Liver (tissue), 9 donors: ENCODE measurements around the gene SCYGR4. TPM values are rescaled to one million over a fixed set of nuclear protein-coding genes. Genes with fewer than 3 reads are reported as not detected.

ENCODE experiments used
- DNase-seq: peaks from one replicate; pipeline ENCODE4 v3.0.0-alpha.2; 2017; ENCODE audit warnings: low spot score
- H3K27ac ChIP-seq, 2 donors: one replicate each; pipeline ENCODE4 v1.7.0; 2013; ENCODE audit warnings: inconsistent platforms in 2 of 2, low read length in 2 of 2, control low read depth in 1 of 2, low read depth in 1 of 2, mild to moderate bottlenecking in 1 of 2
- H3K27me3 ChIP-seq, 4 donors: one replicate each; pipeline versions ENCODE4 v1.6.1 to v1.7.0; 2013; ENCODE audit warnings: low read length in 3 of 4, inconsistent platforms in 1 of 4, mild to moderate bottlenecking in 1 of 4, moderate library complexity in 1 of 4; ENCODE audit not compliant: control insufficient read depth in 4 of 4, insufficient read depth in 4 of 4
- H3K36me3 ChIP-seq, 4 donors: one replicate each; pipeline versions ENCODE4 v1.6.1 to v1.7.0; 2013; ENCODE audit warnings: low read length in 3 of 4, mild to moderate bottlenecking in 3 of 4, low read depth in 1 of 4, moderate library complexity in 1 of 4; ENCODE audit not compliant: control insufficient read depth in 4 of 4, insufficient read depth in 3 of 4
- H3K4me1 ChIP-seq, 4 donors: one replicate each; pipeline versions ENCODE4 v1.6.1 to v1.7.0; 2013; ENCODE audit warnings: low read length in 3 of 4, mild to moderate bottlenecking in 3 of 4, moderate library complexity in 1 of 4; ENCODE audit not compliant: control insufficient read depth in 4 of 4, insufficient read depth in 4 of 4
- H3K4me3 ChIP-seq, 3 donors: one replicate each; pipeline versions ENCODE4 v1.6.1 to v1.7.0; 2013; ENCODE audit warnings: low read length in 3 of 3, control low read depth in 1 of 3, low read depth in 1 of 3, mild to moderate bottlenecking in 1 of 3
- H3K9ac ChIP-seq, 2 donors: one replicate each; pipeline ENCODE4 v1.7.0; 2013; ENCODE audit warnings: low read length in 2 of 2, mild to moderate bottlenecking in 2 of 2, moderate library complexity in 2 of 2, control low read depth in 1 of 2, low read depth in 1 of 2
- H3K9me3 ChIP-seq, 4 donors: one replicate each; pipeline versions ENCODE4 v1.6.1 to v1.7.0; 2013; ENCODE audit warnings: low read length in 3 of 4; ENCODE audit not compliant: control insufficient read depth in 4 of 4
- ATF3 ChIP-seq: IDR thresholded peaks from 2 replicates; pipeline ENCODE4 v1.6.1; 2016; ENCODE audit warnings: antibody characterized with exemption
- EGR1 ChIP-seq, 2 donors: IDR thresholded peaks; 2 replicates each; pipeline ENCODE4 v1.6.1; 2016 to 2018; ENCODE audit warnings: antibody characterized with exemption in 2 of 2, low read depth in 2 of 2
- FOXA1 ChIP-seq: IDR thresholded peaks from 2 replicates; pipeline ENCODE4 v1.6.1; 2016; ENCODE audit warnings: antibody characterized with exemption
- FOXA2 ChIP-seq: IDR thresholded peaks from 2 replicates; pipeline ENCODE4 v1.6.1; 2016; ENCODE audit warnings: antibody characterized with exemption
- GABPA ChIP-seq, 2 donors: IDR thresholded peaks in 1 of 2; conservative IDR thresholded peaks in 1 of 2; 2 replicates each; pipeline ENCODE4 v1.6.1; 2016; ENCODE audit warnings: antibody characterized with exemption in 2 of 2, mild to moderate bottlenecking in 1 of 2, moderate library complexity in 1 of 2
- HNF4A ChIP-seq, 2 donors: conservative IDR thresholded peaks; 2 replicates each; pipeline ENCODE4 v1.6.1; 2016; ENCODE audit warnings: antibody characterized with exemption in 2 of 2, mild to moderate bottlenecking in 2 of 2
- HNF4G ChIP-seq: IDR thresholded peaks from 2 replicates; pipeline ENCODE4 v1.6.1; 2016; ENCODE audit warnings: antibody characterized with exemption
- JUND ChIP-seq, 2 donors: IDR thresholded peaks; 2 replicates each; pipeline ENCODE4 v1.6.1; 2016; ENCODE audit warnings: antibody characterized with exemption in 2 of 2
- MAX ChIP-seq: IDR thresholded peaks from 2 replicates; pipeline ENCODE4 v1.6.1; 2016; ENCODE audit warnings: antibody characterized with exemption
- NR2F2 ChIP-seq: IDR thresholded peaks from 2 replicates; pipeline ENCODE4 v1.6.1; 2016; ENCODE audit warnings: antibody characterized with exemption
- RAD21 ChIP-seq, 2 donors: IDR thresholded peaks; 2 replicates each; pipeline ENCODE4 v1.6.1; 2016; ENCODE audit warnings: antibody characterized with exemption in 2 of 2, mild to moderate bottlenecking in 2 of 2
- RXRA ChIP-seq, 2 donors: IDR thresholded peaks; 2 replicates each; pipeline ENCODE4 v1.6.1; 2017 to 2018; ENCODE audit warnings: antibody characterized with exemption in 2 of 2, mild to moderate bottlenecking in 1 of 2
- SP1 ChIP-seq: IDR thresholded peaks from 2 replicates; pipeline ENCODE4 v1.6.1; 2018; ENCODE audit warnings: antibody characterized with exemption, mild to moderate bottlenecking
- TAF1 ChIP-seq: conservative IDR thresholded peaks from 2 replicates; pipeline ENCODE4 v1.6.1; 2016; ENCODE audit warnings: antibody characterized with exemption, mild to moderate bottlenecking
- YY1 ChIP-seq: IDR thresholded peaks from 2 replicates; pipeline ENCODE4 v1.6.1; 2016; ENCODE audit warnings: antibody characterized with exemption, mild to moderate bottlenecking
- WGBS: extraction: QIAGEN DNeasy Blood & Tissue Kit; methylation state at CpG from one replicate; pipeline ENCODE4 v1.1.7; 2013; 5-methylcytosine and 5-hydroxymethylcytosine counted together
- polyA plus RNA-seq, 2 donors: library from polyadenylated mRNA; stranded (reverse) in 1 of 2; unstranded in 1 of 2; fragments of 200-250 nt in 1 of 2; fragments of >200 nt in 1 of 2; fragmentation: Nextera tagmentation in 1 of 2; extraction: Ambion mirVana in 1 of 2; gene quantifications; one replicate each; pipeline versions ENCODE4 v1.2.1 to v1.2.3, GENCODE V29; 2013 to 2015
- total RNA-seq, 2 donors: library from RNA; depleted of rRNA; stranded (reverse); fragments of >200 nt; gene quantifications; one replicate each; pipeline ENCODE4 v1.2.3, GENCODE V29; 2014
- TF ChIP-seq, protein P1 (sequence below): fragments of 150-350 bp; IDR thresholded peaks from 2 replicates; pipeline ENCODE4 v1.5.1; 2017; ENCODE audit warnings: improper control_type of control experiment, low read depth, low read length; ENCODE audit not compliant: missing input control
- TF ChIP-seq, protein P2 (sequence below): IDR thresholded peaks from 2 replicates; pipeline ENCODE4 v1.6.1; 2016; ENCODE audit warnings: antibody characterized with exemption
- donor health status: healthy.
- donor health status: healthy.
- donor health status: healthy.
- donor health status: healthy.
- donor health status: healthy.

SCYGR4 gene
- total and polyA plus RNA-seq, 4 donors = not detected

- 81% methylated on average over 5 of the region's 5 CpGs for WGBS
- no peak overlapping the region for H3K9ac ChIP-seq
Observed at GRCh38 chr2:227643990-227644551, 26.8 kb downstream of the SCYGR4 start.

GRCh38 chr2:227653419-227653818 lies 36.1 kb downstream of the SCYGR4 start:
- H3K4me1 ChIP-seq = peaks cover 0 to 7% (median 2%) of the 10 kb centered on the region in 4 donors
- H3K36me3 ChIP-seq = no peaks in the 10 kb centered on the region
- DNase-seq = no peak
- peak overlapping the region; percentile 57 to 79 for H3K27ac ChIP-seq
- WGBS = 18% methylated on average over 4 of the region's 4 CpGs
- H3K27me3 ChIP-seq = no peaks in the 10 kb centered on the region
- no peak overlapping the region for H3K9ac ChIP-seq
- no peak overlapping the region for H3K4me3 ChIP-seq
- no peaks in the 10 kb centered on the region for H3K9me3 ChIP-seq
- TF ChIP-seq, protein P1, sequence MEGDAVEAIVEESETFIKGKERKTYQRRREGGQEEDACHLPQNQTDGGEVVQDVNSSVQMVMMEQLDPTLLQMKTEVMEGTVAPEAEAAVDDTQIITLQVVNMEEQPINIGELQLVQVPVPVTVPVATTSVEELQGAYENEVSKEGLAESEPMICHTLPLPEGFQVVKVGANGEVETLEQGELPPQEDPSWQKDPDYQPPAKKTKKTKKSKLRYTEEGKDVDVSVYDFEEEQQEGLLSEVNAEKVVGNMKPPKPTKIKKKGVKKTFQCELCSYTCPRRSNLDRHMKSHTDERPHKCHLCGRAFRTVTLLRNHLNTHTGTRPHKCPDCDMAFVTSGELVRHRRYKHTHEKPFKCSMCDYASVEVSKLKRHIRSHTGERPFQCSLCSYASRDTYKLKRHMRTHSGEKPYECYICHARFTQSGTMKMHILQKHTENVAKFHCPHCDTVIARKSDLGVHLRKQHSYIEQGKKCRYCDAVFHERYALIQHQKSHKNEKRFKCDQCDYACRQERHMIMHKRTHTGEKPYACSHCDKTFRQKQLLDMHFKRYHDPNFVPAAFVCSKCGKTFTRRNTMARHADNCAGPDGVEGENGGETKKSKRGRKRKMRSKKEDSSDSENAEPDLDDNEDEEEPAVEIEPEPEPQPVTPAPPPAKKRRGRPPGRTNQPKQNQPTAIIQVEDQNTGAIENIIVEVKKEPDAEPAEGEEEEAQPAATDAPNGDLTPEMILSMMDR = no peak
- peak in 1 of 2 donors; percentile 52 for TF ChIP-seq EGR1 (IDR thresholded peaks at IDR 0.05; ENCODE audit: low read depth in 2 of 2)
- peak; percentile 84 for TF ChIP-seq FOXA1
- TF ChIP-seq HNF4G = peak; percentile 78
- peak; percentile 78 for TF ChIP-seq SP1
- TF ChIP-seq HNF4A (conservative IDR thresholded peaks at IDR 0.05) = peak; percentile 92 to 96
- TF ChIP-seq NR2F2 = no peak
- TF ChIP-seq, protein P2, sequence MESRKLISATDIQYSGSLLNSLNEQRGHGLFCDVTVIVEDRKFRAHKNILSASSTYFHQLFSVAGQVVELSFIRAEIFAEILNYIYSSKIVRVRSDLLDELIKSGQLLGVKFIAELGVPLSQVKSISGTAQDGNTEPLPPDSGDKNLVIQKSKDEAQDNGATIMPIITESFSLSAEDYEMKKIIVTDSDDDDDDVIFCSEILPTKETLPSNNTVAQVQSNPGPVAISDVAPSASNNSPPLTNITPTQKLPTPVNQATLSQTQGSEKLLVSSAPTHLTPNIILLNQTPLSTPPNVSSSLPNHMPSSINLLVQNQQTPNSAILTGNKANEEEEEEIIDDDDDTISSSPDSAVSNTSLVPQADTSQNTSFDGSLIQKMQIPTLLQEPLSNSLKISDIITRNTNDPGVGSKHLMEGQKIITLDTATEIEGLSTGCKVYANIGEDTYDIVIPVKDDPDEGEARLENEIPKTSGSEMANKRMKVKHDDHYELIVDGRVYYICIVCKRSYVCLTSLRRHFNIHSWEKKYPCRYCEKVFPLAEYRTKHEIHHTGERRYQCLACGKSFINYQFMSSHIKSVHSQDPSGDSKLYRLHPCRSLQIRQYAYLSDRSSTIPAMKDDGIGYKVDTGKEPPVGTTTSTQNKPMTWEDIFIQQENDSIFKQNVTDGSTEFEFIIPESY = peak; percentile 77
- TF ChIP-seq MAX = peak; percentile 80
- peak; percentile 78 to 91 for TF ChIP-seq RXRA (IDR thresholded peaks at IDR 0.05)
- peak in 1 of 2 donors; percentile 94 for TF ChIP-seq JUND (IDR thresholded peaks at IDR 0.05)
- peak; percentile 84 for TF ChIP-seq YY1
- TF ChIP-seq TAF1 = no peak
- TF ChIP-seq RAD21 (IDR thresholded peaks at IDR 0.05) = peak; percentile 43 to 61
- peak; percentile 78 for TF ChIP-seq ATF3
- peak; percentile 91 for TF ChIP-seq FOXA2
- peak in 1 of 2 donors; percentile 32 for TF ChIP-seq GABPA (IDR thresholded peaks at IDR 0.05 in 1 of 2, conservative IDR thresholded peaks at IDR 0.05 in 1 of 2)

More at GRCh38 chr2:227643990-227644551, 26.8 kb downstream of the SCYGR4 start:
- H3K9me3 ChIP-seq = no peaks in the 10 kb centered on the region
- no peaks in the 10 kb centered on the region for H3K27me3 ChIP-seq
- no peaks in the 10 kb centered on the region for H3K4me1 ChIP-seq
- TF ChIP-seq HNF4A (conservative IDR thresholded peaks at IDR 0.05) = no peak
- no peak for TF ChIP-seq TAF1
- TF ChIP-seq MAX = no peak
- TF ChIP-seq ATF3 = no peak
- no peak for TF ChIP-seq FOXA1
- TF ChIP-seq FOXA2 = no peak
- TF ChIP-seq, protein P1 = no peak
- no peak for TF ChIP-seq RXRA (IDR thresholded peaks at IDR 0.05)
- TF ChIP-seq EGR1 (IDR thresholded peaks at IDR 0.05; ENCODE audit: low read depth in 2 of 2) = no peak
- no peak for TF ChIP-seq NR2F2
- no peak for TF ChIP-seq YY1
- H3K27ac ChIP-seq = no peak overlapping the region
- no peaks in the 10 kb centered on the region for H3K36me3 ChIP-seq
- no peak overlapping the region for H3K4me3 ChIP-seq
- DNase-seq = no peak
